MM.1S (cell line): Measurements from ENCODE around the gene TAB2.

Experiments
- DNase-seq: peaks from one replicate; pipeline ENCODE4 v3.0.0-alpha.2; 2015
- H2AFZ ChIP-seq: fragments of 300-600 bp; sonication (generic); 2 replicates; pipeline ENCODE4 v1.6.0; 2016; ENCODE audit warnings: antibody characterized with exemption, low read length
- H3F3A ChIP-seq: fragments of 300-600 bp; sonication (generic); 2 replicates; pipeline ENCODE4 v1.6.1; 2016; ENCODE audit warnings: mild to moderate bottlenecking, antibody characterized with exemption, low read length, moderate library complexity, mixed read lengths; ENCODE audit not compliant: insufficient read depth
- H3K27ac ChIP-seq: fragments of 300-600 bp; sonication (generic); 2 replicates; pipeline ENCODE4 v1.5.1; 2016; ENCODE audit warnings: mild to moderate bottlenecking, low read length
- H3K27me3 ChIP-seq: fragments of 300-600 bp; sonication (generic); replicated peaks from 2 replicates; pipeline ENCODE4 v1.6.0; 2016; ENCODE audit warnings: low read length; ENCODE audit not compliant: insufficient read depth
- H3K36me3 ChIP-seq: fragments of 300-600 bp; sonication (generic); replicated peaks from 2 replicates; pipeline ENCODE4 v1.6.1; 2016; ENCODE audit warnings: mild to moderate bottlenecking, low read length, mixed read lengths; ENCODE audit not compliant: insufficient read depth
- H3K4me1 ChIP-seq: fragments of 300-600 bp; sonication (generic); 2 replicates; pipeline ENCODE4 v1.6.1; 2016; ENCODE audit warnings: low read length, mixed read lengths
- H3K4me2 ChIP-seq: fragments of 300-600 bp; sonication (generic); 2 replicates; pipeline ENCODE4 v1.6.0; 2016; ENCODE audit warnings: low read depth, low read length
- H3K4me3 ChIP-seq: fragments of 300-600 bp; sonication (generic); 2 replicates; pipeline ENCODE4 v1.5.1; 2016; ENCODE audit warnings: low read length, mixed read lengths
- H3K79me2 ChIP-seq: fragments of 300-600 bp; sonication (generic); 2 replicates; pipeline ENCODE4 v1.6.1; 2016; ENCODE audit warnings: mixed run types, low read length, mixed read lengths
- H3K9ac ChIP-seq: fragments of 300-600 bp; sonication (generic); 2 replicates; pipeline ENCODE4 v1.6.1; 2016; ENCODE audit warnings: low read length, mixed read lengths
- H3K9me2 ChIP-seq: fragments of 300-600 bp; sonication (generic); replicated peaks from 2 replicates; pipeline ENCODE4 v1.6.1; 2016; ENCODE audit warnings: mild to moderate bottlenecking, low read length, mixed read lengths; ENCODE audit not compliant: insufficient read depth
- H3K9me3 ChIP-seq: fragments of 300-600 bp; sonication (generic); replicated peaks from 2 replicates; pipeline ENCODE4 v1.6.1; 2016; ENCODE audit warnings: mild to moderate bottlenecking, low read length, mixed read lengths; ENCODE audit not compliant: insufficient read depth
- H4K20me1 ChIP-seq: fragments of 300-600 bp; sonication (generic); 2 replicates; pipeline ENCODE4 v1.6.1; 2016; ENCODE audit warnings: mild to moderate bottlenecking, low read length, moderate library complexity, mixed read lengths; ENCODE audit not compliant: insufficient read depth
- CTCF ChIP-seq: fragments of 300-600 bp; sonication (generic); IDR thresholded peaks from 2 replicates; pipeline ENCODE4 v1.5.1; 2016; ENCODE audit warnings: antibody characterized with exemption, low read length, mixed read lengths
- EZH2 ChIP-seq: fragments of 300-600 bp; sonication (generic); optimal IDR thresholded peaks from 2 replicates; pipeline ENCODE3; 2017; ENCODE audit warnings: low read depth, mild to moderate bottlenecking, antibody characterized with exemption, low read length, mixed read lengths
- EZH2phosphoT487 ChIP-seq: fragments of 300-600 bp; sonication (generic); IDR thresholded peaks from 2 replicates; pipeline ENCODE4 v1.6.1; 2018; ENCODE audit warnings: antibody characterized with exemption, low read length

Gene TAB2

GRCh38 chr6:149331871-149332270 lies 14.4 kb downstream of the TAB2 start:
- no peak overlapping the region for H3K4me3 ChIP-seq
- H3K27me3 ChIP-seq: no peaks in the 10 kb centered on the region
- no peak for DNase-seq
- H3F3A ChIP-seq: no peaks in the 10 kb centered on the region
- no peak for TF ChIP-seq EZH2
- no peak overlapping the region for H2AFZ ChIP-seq
- H3K4me1 ChIP-seq: no peaks in the 10 kb centered on the region
- no peak overlapping the region for H3K9ac ChIP-seq
- no peaks in the 10 kb centered on the region for H3K36me3 ChIP-seq
- no peaks in the 10 kb centered on the region for H3K9me2 ChIP-seq
- H3K4me2 ChIP-seq: no peak overlapping the region
- no peaks in the 10 kb centered on the region for H3K9me3 ChIP-seq
- H3K79me2 ChIP-seq: peaks cover 95% of the 10 kb centered on the region
- no peaks in the 10 kb centered on the region; the same call in 1 of the 2 replicates for H4K20me1 ChIP-seq
- no peak overlapping the region for H3K27ac ChIP-seq

GRCh38 chr6:149332602-149333265 lies 15.2 kb downstream of the TAB2 start:
- H3K4me2 ChIP-seq: no peak overlapping the region

GRCh38 chr6:149333266-149333620 lies 15.7 kb downstream of the TAB2 start:
- Histone ChIP-seq H3K79me2 (peaks cover 95% of the 10 kb centered on the region), H4K20me1 (no peaks in the 10 kb centered on the region; the same call in 1 of the 2 replicates), H3K27me3 (no peaks in the 10 kb centered on the region), H3F3A (no peaks in the 10 kb centered on the region), H3K36me3 (no peaks in the 10 kb centered on the region), H3K9me2 (no peaks in the 10 kb centered on the region), H3K4me3 (no peak overlapping the region), H3K4me1 (no peaks in the 10 kb centered on the region), H3K27ac (no peak overlapping the region), H3K4me2 (no peak overlapping the region), H3K9me3 (no peaks in the 10 kb centered on the region), H2AFZ (no peak overlapping the region), H3K9ac (no peak overlapping the region)
- no peak for DNase-seq
- TF ChIP-seq CTCF (no peak), EZH2phosphoT487 (no peak), EZH2 (no peak)

More at GRCh38 chr6:149332602-149333265, 15.2 kb downstream of the TAB2 start:
- H3K36me3 ChIP-seq: no peaks in the 10 kb centered on the region
- H3K4me3 ChIP-seq: no peak overlapping the region
- H3K9me2 ChIP-seq: no peaks in the 10 kb centered on the region
- H3K9me3 ChIP-seq: no peaks in the 10 kb centered on the region
- H2AFZ ChIP-seq: no peak overlapping the region
- no peak for DNase-seq
- no peak overlapping the region for H3K27ac ChIP-seq
- peaks cover 95% of the 10 kb centered on the region for H3K79me2 ChIP-seq
- no peaks in the 10 kb centered on the region for H3K4me1 ChIP-seq
- TF ChIP-seq CTCF: no peak
- H4K20me1 ChIP-seq: no peaks in the 10 kb centered on the region; the same call in 1 of the 2 replicates
- H3K27me3 ChIP-seq: no peaks in the 10 kb centered on the region
- H3K9ac ChIP-seq: no peak overlapping the region
- no peaks in the 10 kb centered on the region for H3F3A ChIP-seq

- no peak overlapping the region for H3K9ac ChIP-seq
- H3K4me2 ChIP-seq: no peak overlapping the region
- peaks cover 95% of the 10 kb centered on the region for H3K79me2 ChIP-seq
- TF ChIP-seq EZH2: no peak
- TF ChIP-seq CTCF: no peak
- TF ChIP-seq EZH2phosphoT487: no peak
- H3K9me3 ChIP-seq: no peaks in the 10 kb centered on the region
- H3K27me3 ChIP-seq: no peaks in the 10 kb centered on the region
- no peak for DNase-seq
- H3K27ac ChIP-seq: no peak overlapping the region
- H3K36me3 ChIP-seq: no peaks in the 10 kb centered on the region
- H3K9me2 ChIP-seq: no peaks in the 10 kb centered on the region
- H4K20me1 ChIP-seq: no peaks in the 10 kb centered on the region; the same call in 1 of the 2 replicates
- H3F3A ChIP-seq: no peaks in the 10 kb centered on the region
- no peak overlapping the region for H2AFZ ChIP-seq
- no peak overlapping the region for H3K4me3 ChIP-seq
- H3K4me1 ChIP-seq: no peaks in the 10 kb centered on the region
These were observed 16.7 kb downstream of the TAB2 start for GRCh38 chr6:149334201-149334600.
